ENCODE measurements around the gene PTPRK.

The PTPRK gene

GRCh38 chr6:127972815-127973214 lies 547.6 kb downstream of the PTPRK start:
- H3K4me3 ChIP-seq (replicated peaks in 1 of 2; ENCODE audit: low read depth in 2 of 2, low read length in 2 of 2) = no peak overlapping the region
- no peak for DNase-seq (ENCODE audit: low read depth in 2 of 2)

GRCh38 chr6:127971945-127972391 lies 548.4 kb downstream of the PTPRK start:
- TF ChIP-seq CTCF (IDR thresholded peaks at IDR 0.05; ENCODE audit: low read depth, low read length) = no peak
- DNase-seq (ENCODE audit: low read depth in 2 of 2) = peak; percentile 21 to 57
- H3K4me3 ChIP-seq (replicated peaks in 1 of 2; ENCODE audit: low read depth in 2 of 2, low read length in 2 of 2) = no peak overlapping the region

More at GRCh38 chr6:127972815-127973214, 547.6 kb downstream of the PTPRK start:
- no peak for TF ChIP-seq CTCF (IDR thresholded peaks at IDR 0.05; ENCODE audit: low read depth, low read length)

- TF ChIP-seq CTCF (IDR thresholded peaks at IDR 0.05; ENCODE audit: low read depth, low read length) = no peak
- DNase-seq (ENCODE audit: low read depth in 2 of 2) = no peak
- H3K4me3 ChIP-seq (replicated peaks in 1 of 2; ENCODE audit: low read depth in 2 of 2, low read length in 2 of 2) = no peak overlapping the region
Measured at GRCh38 chr6:127971386-127971785, 549.0 kb downstream of the PTPRK start.

GRCh38 chr6:127969701-127970100 lies 550.7 kb downstream of the PTPRK start:
- no peak for TF ChIP-seq CTCF (IDR thresholded peaks at IDR 0.05; ENCODE audit: low read depth, low read length)
- H3K4me3 ChIP-seq (replicated peaks in 1 of 2; ENCODE audit: low read depth in 2 of 2, low read length in 2 of 2) = no peak overlapping the region
- no peak for DNase-seq (ENCODE audit: low read depth in 2 of 2)

GRCh38 chr6:127968394-127968793 lies 552.0 kb downstream of the PTPRK start:
- no peak overlapping the region for H3K4me3 ChIP-seq (replicated peaks in 1 of 2; ENCODE audit: low read depth in 2 of 2, low read length in 2 of 2)
- DNase-seq (ENCODE audit: low read depth in 2 of 2) = no peak
- TF ChIP-seq CTCF (IDR thresholded peaks at IDR 0.05; ENCODE audit: low read depth, low read length) = peak; percentile 20

- H3K4me3 ChIP-seq (replicated peaks in 1 of 2; ENCODE audit: low read depth in 2 of 2, low read length in 2 of 2) = no peak overlapping the region
- no peak for TF ChIP-seq CTCF (IDR thresholded peaks at IDR 0.05; ENCODE audit: low read depth, low read length)
- no peak for DNase-seq (ENCODE audit: low read depth in 2 of 2)
Measured at GRCh38 chr6:127967708-127968107, 552.7 kb downstream of the PTPRK start.

- DNase-seq (ENCODE audit: low read depth in 2 of 2) = no peak
- TF ChIP-seq CTCF (IDR thresholded peaks at IDR 0.05; ENCODE audit: low read depth, low read length) = no peak
- no peak overlapping the region for H3K4me3 ChIP-seq (replicated peaks in 1 of 2; ENCODE audit: low read depth in 2 of 2, low read length in 2 of 2)
Measured at GRCh38 chr6:127966616-127967015, 553.8 kb downstream of the PTPRK start.

Data from cardiac fibroblast (primary cell).